MG63 (cell line): ENCODE data around the gene TEX14. TPM values are rescaled to one million over a fixed set of nuclear protein-coding genes. Genes with fewer than 3 reads are reported as not detected.
A peak's percentile ranks its signal among the peaks of the same experiment; 100 is the strongest.
"Not testable (repeated sequence)": the region's sequence is repeated elsewhere in the genome, so short reads cannot be mapped to it uniquely, and the experiment has no call there.

ENCODE experiments used
- DNase-seq: peaks from one replicate; pipeline ENCODE4 v3.0.0-alpha.2; 2020
- H3K27me3 ChIP-seq: fragments of 250-450 bp; sonication (Bioruptor Pico); 2 replicates; pipeline ENCODE4 v1.5.1; 2020; ENCODE audit warnings: mild to moderate bottlenecking, moderate library complexity
- H3K36me3 ChIP-seq: fragments of 250-450 bp; sonication (Bioruptor Pico); 2 replicates; pipeline ENCODE4 v1.5.1; 2020; ENCODE audit warnings: mild to moderate bottlenecking, moderate library complexity
- H3K4me3 ChIP-seq: fragments of 250-450 bp; sonication (Bioruptor Pico); 2 replicates; pipeline ENCODE4 v1.5.1; 2020; ENCODE audit warnings: mild to moderate bottlenecking, moderate library complexity
- H3K9me3 ChIP-seq: fragments of 250-450 bp; sonication (Bioruptor Pico); 2 replicates; pipeline ENCODE4 v1.5.1; 2020; ENCODE audit warnings: mild to moderate bottlenecking, moderate library complexity
- total RNA-seq: library from RNA; depleted of rRNA; stranded (reverse); fragments of >200 nt; shearing (Covaris generic); gene quantifications from 2 replicates; pipeline ENCODE4 v1.2.3, GENCODE V29; 2014; ENCODE audit warnings: low replicate concordance

The TEX14 gene
- total RNA-seq, 1 experiment from 2014 or later = 0.03 TPM

DNA sequence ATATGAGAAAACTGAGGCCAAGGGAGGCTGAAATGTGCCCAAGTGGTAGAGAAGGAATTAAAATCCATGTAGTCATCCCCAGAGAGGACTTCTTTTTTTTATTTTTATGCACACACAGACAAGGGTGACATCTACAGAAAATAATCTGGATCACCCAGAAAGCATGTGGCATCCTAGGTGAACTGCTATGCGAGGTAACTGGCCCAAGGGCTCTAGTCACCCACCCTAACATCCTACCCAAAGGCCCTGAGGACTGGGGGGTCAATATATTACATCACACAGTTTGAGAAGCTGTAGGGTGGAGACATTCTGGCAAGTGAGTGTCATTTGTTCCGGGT lies 23.3 kb downstream of the TEX14 start:
- Histone ChIP-seq H3K36me3 (no peaks in the 10 kb centered on the region), H3K4me3 (no peak overlapping the region), H3K27me3 (no peaks in the 10 kb centered on the region), H3K9me3 (no peaks in the 10 kb centered on the region)
- DNase-seq = no peak

DNA sequence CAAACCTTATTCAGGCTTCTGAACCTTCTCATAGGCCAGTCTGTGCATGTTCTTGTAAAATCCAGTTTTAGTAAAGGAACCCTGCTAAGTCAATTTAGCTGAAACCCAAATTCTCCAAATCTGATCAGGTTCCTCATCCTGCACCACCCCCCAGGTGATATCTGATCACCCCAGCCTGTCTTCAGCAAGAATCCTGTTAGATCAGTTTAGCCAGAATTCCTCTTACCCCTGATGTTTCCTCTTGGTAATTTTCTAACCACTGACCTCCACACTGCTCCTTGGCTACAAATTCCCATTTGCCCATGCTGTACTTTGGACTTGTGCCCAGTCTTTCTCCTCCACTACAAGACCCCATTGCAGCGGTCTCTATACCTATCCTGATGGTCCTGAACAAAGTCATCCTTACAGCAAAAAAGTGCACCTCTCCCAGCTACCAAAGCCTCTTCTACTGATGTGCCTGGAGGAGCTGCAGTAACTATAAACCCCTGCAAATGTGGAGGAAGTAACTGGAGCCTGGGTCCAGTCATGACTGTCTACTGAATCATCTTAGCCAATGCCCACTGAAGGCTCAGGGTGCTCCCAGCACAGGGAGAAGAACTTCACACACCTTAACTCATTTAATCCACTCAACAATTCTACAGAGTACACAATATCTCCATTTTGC lies 23.8 kb downstream of the TEX14 start:
- Histone ChIP-seq H3K36me3 (no peaks in the 10 kb centered on the region), H3K9me3 (no peaks in the 10 kb centered on the region), H3K4me3 (no peak overlapping the region), H3K27me3 (no peaks in the 10 kb centered on the region)
- peak; percentile 22 for DNase-seq

DNA sequence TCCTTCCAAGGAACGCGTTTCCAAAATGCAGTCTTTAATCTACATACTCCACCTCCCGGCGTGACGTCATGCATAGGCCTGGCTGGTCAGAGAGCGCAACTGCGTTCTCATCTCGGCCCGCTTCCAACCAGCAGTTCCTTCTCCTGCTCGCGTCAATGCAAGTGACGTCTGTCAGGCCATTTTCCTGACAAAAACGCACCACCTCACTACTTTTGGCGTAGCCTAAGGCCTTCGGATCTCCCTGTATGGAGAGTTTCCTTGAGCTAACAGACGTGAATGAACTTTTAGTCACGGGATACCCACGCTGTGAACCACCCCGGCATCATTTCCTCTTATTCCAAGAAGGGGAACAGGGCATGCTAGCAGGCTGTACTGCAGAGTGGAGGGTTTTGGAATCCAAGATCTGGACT lies 25.0 kb downstream of the TEX14 start:
- Histone ChIP-seq H3K4me3 (peak overlapping the region; percentile 4; the same call in 1 of the 2 replicates), H3K36me3 (no peaks in the 10 kb centered on the region), H3K9me3 (no peaks in the 10 kb centered on the region), H3K27me3 (no peaks in the 10 kb centered on the region)
- DNase-seq = peak; percentile 73

DNA sequence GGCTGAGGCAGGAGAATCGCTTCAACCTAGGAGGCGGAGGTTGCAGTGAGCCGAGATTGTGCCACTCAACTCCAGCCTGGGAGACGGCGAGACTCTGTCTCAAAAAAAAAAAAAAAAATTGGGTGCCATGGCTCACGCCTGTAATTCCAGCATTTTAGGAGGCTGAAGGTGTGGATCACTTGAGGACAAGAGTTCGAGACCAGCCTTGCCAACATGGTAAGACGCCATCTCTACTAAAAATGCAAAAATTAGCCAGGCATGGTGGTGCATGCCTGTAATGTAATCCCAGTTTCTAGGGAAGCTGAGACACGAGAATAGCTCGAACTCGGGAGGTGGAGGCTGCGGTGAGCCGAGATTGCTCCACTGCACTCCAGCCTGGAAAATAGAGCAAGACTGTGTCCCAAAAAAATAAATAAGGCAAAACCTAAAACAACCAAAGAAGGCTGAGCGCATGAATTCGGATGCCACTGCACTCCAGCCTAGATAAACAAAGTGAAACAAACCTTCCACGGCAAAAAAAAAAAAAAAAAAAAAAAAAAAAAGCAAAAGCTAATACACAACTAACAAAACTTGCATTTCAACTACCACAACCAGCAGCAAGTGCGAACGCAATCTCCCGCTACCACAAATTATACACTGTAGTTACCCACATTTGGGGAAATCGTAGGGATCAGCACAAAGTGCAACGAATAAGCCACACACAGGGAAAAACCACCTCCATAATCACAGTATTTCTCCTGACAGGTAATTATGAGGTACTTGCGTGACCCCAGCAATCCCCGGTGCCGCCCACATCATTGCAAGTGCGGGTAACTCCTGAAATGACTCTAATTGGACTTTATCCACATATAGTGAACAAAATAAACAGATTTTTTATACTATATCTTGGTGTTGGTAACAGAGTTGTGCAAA lies 25.6 kb downstream of the TEX14 start:
- Histone ChIP-seq H3K4me3 (peak overlapping the region; percentile 15; the same call in 1 of the 2 replicates), H3K27me3 (no peaks in the 10 kb centered on the region), H3K9me3 (no peaks in the 10 kb centered on the region), H3K36me3 (no peaks in the 10 kb centered on the region)
- DNase-seq = no peak

DNA sequence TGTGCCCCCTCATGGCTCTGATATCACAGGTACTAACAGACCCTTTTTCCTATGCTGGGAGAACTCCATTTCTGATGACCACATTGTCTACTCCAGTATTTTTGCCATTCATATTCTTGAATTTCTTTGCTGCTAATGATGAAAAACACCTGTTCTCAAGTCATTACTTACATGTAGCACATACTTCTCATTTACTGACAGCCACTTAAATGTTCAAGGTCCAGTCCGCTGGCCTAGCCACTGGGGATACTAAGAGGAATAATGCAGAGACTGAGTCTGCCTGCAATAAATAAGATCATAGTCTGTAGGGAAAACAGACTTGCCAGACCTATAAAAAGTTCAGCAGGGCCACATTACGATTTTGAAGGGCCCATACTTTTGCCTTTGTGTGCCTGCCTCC lies 27.5 kb downstream of the TEX14 start:
- Histone ChIP-seq H3K9me3 (0 out of 2 replicates have a peak, but pooled peaks cover 3% of the 10 kb centered on the region), H3K27me3 (no peaks in the 10 kb centered on the region), H3K4me3 (no peak overlapping the region), H3K36me3 (no peaks in the 10 kb centered on the region)
- DNase-seq = no peak

DNA sequence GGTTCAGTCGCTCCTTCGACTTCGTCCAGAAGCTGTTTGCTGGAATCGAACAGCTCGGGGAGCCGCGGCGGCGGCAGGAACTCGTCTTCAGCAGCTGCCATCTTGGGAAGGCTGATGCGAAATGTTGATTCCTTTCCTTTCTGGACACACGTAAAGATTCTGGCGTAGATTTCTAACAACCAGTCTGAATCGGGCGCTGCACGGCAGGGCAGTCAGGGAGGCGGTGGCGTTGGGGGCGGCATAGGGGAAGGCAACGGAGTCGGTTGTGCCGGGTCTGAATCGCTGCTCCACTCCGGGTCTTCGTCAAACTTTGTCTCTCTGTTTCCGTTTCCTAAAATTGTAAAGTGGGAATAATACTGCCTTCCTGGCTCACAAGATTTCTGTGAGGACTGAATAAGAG lies 30.3 kb downstream of the TEX14 start:
- DNase-seq = no peak
- H3K4me3 ChIP-seq = no peak overlapping the region
- H3K36me3 ChIP-seq = no peaks in the 10 kb centered on the region
- no peaks in the 10 kb centered on the region for H3K27me3 ChIP-seq
- peaks cover 8% of the 10 kb centered on the region; the same call in 1 of the 2 replicates for H3K9me3 ChIP-seq

DNA sequence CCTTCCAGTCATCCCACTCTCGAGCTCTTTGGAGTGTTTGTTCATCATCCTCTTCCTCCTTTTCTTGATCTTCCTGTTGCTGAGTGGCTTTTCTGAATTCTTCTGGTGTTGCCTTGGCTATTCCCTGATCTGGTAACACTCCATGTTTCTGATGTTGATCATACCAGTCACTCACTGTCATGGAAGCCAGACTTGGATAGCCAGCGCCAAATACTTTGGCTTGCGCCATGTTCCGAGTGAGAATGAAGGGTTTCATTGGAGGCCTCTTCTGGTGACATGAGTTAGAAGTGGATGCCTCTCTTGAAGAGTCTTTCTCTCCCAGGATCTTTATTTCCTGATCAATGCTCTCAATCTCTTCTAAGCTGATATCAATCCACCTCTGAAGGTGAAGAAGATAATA lies 31.2 kb downstream of the TEX14 start:
- Histone ChIP-seq H3K27me3 (no peaks in the 10 kb centered on the region), H3K36me3 (no peaks in the 10 kb centered on the region), H3K9me3 (peaks cover 8% of the 10 kb centered on the region; the same call in 1 of the 2 replicates), H3K4me3 (no peak overlapping the region)
- no peak for DNase-seq

DNA sequence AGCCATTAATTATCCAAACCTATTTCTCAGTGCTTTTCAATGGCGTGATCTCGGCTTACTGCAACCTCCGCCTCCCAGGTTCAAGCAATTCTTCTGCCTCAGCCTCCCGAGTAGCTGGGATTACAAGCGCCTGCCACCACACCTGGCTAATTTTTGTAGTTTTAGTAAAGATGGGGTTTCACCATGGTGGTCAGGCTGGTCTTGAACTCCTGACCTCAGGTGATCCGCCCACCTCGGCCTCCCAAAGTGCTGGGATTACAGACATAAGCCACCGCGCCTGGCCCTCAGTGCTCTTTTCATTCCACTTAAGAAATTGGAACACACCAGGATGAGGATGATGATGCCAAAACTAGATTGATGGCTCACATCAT lies 32.1 kb downstream of the TEX14 start:
- H3K36me3 ChIP-seq, H3K27me3 ChIP-seq, DNase-seq, H3K9me3 ChIP-seq: not testable (repeated sequence)
- peak overlapping the region; percentile 40 for H3K4me3 ChIP-seq

DNA sequence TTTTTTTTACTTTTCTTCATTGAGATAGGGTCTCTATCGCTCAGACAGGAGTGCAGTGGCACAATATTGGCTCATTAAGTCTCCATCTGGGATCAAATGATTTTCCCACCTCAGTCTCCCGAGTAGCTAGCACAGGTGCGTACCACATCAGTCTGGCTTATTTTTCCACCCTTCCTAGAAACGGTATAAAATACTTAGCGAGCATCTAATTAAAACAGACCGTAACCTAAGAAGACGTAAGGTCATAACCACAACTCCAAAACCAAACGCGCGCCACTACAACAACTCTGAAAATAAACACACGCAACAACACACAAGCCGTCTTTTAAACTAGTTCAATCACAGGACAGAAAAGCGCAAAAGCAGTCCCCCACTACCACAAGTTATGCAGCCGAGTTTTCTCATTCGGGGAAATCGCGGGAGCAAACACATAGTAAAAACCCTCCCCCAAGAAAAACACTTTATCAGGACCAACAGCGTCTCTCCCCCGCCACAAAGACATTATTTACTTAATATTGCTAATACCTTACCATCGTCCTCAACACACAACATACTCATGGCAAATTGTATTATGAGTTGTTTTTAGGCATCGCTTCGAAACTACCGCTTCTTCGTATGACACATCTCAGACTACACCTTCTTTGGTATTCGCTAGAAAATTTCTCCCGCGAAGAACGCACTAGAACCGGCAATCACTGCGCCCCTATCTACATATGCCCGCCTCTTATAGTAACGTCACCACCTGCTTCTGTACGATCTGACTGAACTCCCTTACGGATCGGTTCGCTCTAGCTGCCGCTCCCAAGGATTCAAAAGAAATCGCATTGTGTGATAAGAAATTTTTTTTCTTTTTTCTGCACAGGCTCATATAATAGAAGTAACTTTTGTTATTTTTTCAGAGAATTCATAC lies 32.8 kb downstream of the TEX14 start:
- Histone ChIP-seq H3K4me3 (peak overlapping the region; percentile 40), H3K27me3 (no peaks in the 10 kb centered on the region), H3K36me3 (no peaks in the 10 kb centered on the region), H3K9me3 (peaks cover 8% of the 10 kb centered on the region; the same call in 1 of the 2 replicates)
- peak; percentile 72 for DNase-seq

DNA sequence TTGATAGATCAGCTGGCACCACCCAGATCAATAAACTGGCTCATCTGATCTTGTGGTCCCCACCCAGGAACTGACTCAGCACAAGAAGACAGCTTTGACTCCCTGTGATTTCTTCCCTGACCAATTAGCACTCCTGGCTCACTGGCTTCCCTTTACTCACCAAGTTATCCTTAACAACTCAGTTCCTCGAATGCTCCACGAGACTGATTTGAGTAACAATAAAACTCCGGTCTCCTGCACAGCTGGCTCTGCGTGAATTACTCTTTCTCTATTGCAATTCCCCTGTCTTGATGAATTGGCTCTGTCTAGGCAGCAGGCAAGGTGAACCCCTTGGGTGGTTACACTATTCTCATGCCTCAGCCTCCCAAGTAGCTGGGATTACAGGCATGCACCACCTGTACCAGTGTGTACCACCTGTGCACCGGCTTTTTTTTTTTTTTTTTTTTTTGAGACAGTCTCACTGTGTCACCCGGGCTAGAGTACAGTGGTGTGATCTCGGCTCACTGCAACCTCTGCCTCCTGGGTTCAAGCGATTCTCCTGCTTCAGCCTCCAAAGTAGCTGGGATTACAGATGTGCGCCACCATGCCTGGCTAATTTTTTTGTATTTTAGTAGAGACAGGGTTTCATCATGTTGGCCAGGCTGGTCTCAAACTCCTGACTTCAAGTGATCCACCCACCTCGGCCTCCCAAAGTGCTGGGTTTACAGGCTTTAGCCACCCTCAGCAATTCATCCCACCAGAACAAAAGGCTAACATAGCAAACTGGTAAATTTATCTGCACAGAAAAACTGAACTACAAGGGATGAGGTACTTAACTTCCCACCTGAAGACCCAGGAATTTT lies 33.7 kb downstream of the TEX14 start:
- H3K36me3 ChIP-seq, H3K9me3 ChIP-seq, H3K4me3 ChIP-seq, H3K27me3 ChIP-seq, DNase-seq: not testable (repeated sequence)

DNA sequence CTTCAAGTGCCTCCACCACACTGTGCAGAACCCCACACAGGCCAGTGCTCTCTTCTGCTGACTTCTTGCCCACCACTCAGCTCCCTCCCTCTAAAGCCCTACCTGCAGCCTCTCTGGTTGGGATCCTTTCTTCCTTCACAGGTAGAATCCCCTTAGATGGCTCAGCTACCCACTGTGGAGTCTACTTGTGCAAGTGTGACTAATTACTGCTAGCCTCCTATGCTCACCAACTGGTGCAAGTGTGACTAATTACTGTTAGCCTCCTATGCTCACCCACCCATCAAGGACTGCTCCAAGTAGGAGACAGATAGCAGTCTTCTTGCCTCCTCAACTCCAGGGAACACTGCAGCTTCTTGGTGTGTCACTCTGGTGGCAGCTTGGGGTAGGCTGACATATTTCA lies 43.6 kb downstream of the TEX14 start:
- Histone ChIP-seq H3K9me3 (no peaks in the 10 kb centered on the region), H3K36me3 (no peaks in the 10 kb centered on the region), H3K27me3 (no peaks in the 10 kb centered on the region), H3K4me3 (no peak overlapping the region)
- DNase-seq = no peak

DNA sequence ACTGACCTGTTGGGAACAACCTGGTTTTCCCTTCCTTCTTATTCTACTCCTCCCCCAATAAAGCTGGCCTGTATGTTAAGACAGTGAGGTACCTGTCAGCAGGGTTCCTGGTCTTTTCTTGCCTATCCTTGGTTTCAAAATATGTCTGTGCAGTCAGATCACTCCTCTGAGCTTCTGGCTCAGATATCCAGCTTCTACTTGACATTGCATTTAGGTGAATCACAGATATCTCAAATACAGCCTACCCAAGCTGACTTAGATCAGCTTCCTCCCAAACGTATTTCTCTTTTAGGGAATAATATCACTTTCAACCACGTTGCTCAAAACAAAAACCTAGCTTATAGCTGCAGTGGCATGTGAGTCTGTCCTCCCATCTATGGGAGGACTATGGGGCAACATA lies 48.7 kb downstream of the TEX14 start:
- H3K27me3 ChIP-seq = no peaks in the 10 kb centered on the region
- DNase-seq = no peak
- no peak overlapping the region for H3K4me3 ChIP-seq
- no peaks in the 10 kb centered on the region for H3K36me3 ChIP-seq
- H3K9me3 ChIP-seq = no peaks in the 10 kb centered on the region

DNA sequence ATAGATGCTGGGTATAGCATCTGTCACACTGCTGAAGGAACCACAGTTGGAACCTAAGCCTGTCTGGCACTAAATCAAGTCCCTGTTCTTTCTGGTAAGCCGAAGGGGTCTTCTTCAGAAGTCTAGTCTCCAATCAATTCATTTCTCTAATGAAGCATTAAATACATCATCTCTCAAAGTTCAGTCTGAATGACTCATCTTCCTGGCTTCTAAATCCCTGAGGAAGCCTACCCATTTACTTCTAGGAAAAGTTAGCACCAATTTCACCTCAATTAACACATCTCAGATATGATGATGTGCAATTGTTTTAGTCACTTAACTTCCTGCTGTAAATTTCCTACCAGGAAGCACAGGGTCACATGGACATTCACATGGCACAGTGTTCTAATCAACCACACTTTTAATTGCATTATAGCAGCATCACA lies 49.9 kb downstream of the TEX14 start:
- no peak for DNase-seq
- no peaks in the 10 kb centered on the region for H3K36me3 ChIP-seq
- no peak overlapping the region for H3K4me3 ChIP-seq
- no peaks in the 10 kb centered on the region for H3K27me3 ChIP-seq
- H3K9me3 ChIP-seq = no peaks in the 10 kb centered on the region

DNA sequence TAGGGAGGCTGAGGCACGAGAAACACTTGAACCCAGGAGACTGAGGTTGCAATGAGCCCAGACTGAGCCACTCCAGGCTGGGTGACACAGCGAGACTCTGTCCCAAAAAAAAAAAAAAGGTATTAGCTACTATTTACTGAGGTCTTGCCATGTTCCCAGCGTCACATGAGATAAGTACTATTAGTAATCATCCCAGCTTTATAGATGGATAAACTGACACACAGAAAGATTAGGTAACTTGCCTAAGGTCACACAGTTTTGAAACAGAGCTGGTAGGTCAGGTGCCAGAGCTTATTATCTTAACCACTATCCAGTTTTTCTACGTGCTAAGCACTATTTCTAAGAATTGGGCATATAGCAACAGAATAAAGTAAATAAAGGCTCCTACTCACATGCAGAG lies 51.6 kb downstream of the TEX14 start:
- Histone ChIP-seq H3K9me3 (no peaks in the 10 kb centered on the region), H3K36me3 (no peaks in the 10 kb centered on the region), H3K4me3 (no peak overlapping the region), H3K27me3 (no peaks in the 10 kb centered on the region)
- no peak for DNase-seq

DNA sequence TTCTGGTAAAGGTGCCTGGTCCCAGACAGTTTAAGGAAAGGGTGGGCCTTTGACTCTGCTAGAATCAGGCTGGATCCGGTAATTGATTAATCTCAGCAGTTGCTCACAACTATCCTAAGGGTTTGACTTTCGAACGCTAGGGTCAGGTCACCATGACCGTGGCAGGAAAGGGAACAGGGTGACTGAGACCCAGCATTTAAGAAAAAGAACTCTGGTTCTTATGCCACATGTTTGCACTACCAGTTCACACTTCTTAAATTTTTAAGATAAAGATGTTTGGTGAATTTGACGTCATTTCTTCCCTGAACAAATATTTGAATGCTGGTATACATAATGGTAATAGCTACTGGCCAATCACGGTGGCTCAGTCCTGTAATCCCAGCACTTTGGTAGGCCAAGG lies 52.2 kb downstream of the TEX14 start:
- H3K9me3 ChIP-seq = no peaks in the 10 kb centered on the region

DNA sequence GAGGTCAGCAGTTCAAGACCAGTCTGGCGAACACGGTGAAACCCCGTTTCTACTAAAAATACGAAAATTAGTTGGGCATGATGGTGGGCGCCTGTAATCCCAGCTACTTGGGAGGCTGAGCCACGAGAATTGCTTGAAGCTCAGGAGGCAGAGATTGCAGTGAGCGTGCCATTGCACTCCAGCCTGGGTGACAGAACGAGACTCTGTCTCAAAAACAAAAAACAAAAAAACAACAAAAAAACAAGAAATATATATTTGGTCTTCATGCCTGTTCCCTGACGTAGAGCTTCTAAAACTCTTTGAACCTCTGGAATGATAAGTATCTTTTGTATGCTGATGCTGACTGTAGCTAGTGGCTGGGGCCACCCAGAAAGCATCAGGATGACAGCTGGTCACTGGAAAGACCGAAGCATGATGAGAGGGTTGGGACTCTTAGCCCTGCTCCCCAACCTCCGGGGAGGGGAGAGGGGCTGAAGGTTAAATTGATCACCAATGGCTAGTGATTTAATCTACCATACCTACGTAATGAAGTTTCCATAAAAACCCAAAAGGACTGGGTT lies 54.8 kb downstream of the TEX14 start:
- Histone ChIP-seq H3K9me3 (no peaks in the 10 kb centered on the region), H3K4me3 (no peak overlapping the region), H3K27me3 (no peaks in the 10 kb centered on the region), H3K36me3 (no peaks in the 10 kb centered on the region)
- no peak for DNase-seq

More for the DNA sequence above, 52.2 kb downstream of the TEX14 start:
- H3K36me3 ChIP-seq = no peaks in the 10 kb centered on the region
- no peak overlapping the region for H3K4me3 ChIP-seq
- no peak for DNase-seq
- H3K27me3 ChIP-seq = no peaks in the 10 kb centered on the region
